ENCODE results near the gene UNC5C. TPM values are rescaled to one million over a fixed set of nuclear protein-coding genes. Genes with fewer than 3 reads are reported as not detected.

The UNC5C gene
- total and polyA plus RNA-seq, 10 donors, result 0.43 to 15.7 (median 7.8) TPM

- Histone ChIP-seq H3K27me3 (replicated peaks in 1 of 7) (peaks cover 0 to 37% (median 14%) of the 10 kb centered on the region in 7 donors), H3K9me3 (no peaks in the 10 kb centered on the region), H3K27ac (peak overlapping the region in 3 of 8 donors; percentile 6 to 88 (median 25)), H3K36me3 (no peaks in the 10 kb centered on the region), H3K4me1 (peaks cover under 1 to 22% (median 13%) of the 10 kb centered on the region in 6 donors), H3K4me3 (peak overlapping the region in 1 of 8 donors; percentile 5)
- intact Hi-C loops (cut with DNase I; ENCODE audit: low total_unique reads), result no loop called here
- TF ChIP-seq POLR2AphosphoS5 (IDR thresholded peaks at IDR 0.05) (no peak), POLR2A (IDR thresholded peaks at IDR 0.05) (no peak), CTCF (IDR thresholded peaks at IDR 0.05 in 8 of 11, conservative IDR thresholded peaks at IDR 0.05 in 3 of 11) (no peak)
- 56 to 75% (median 71%) methylated on average over 8 of the region's 8 CpGs for WGBS, 5 donors
- DNase-seq, result no peak
Observed at GRCh38 chr4:95544113-95545103, 4.4 kb downstream of the UNC5C start.

- intact Hi-C loops (cut with DNase I; ENCODE audit: low total_unique reads), result no loop called here
- H3K4me1 ChIP-seq, result peaks cover 0 to 4% (median 0%) of the 10 kb centered on the region in 6 donors
- H3K4me3 ChIP-seq, result no peak overlapping the region
- H3K9me3 ChIP-seq, result no peaks in the 10 kb centered on the region
- TF ChIP-seq POLR2A (IDR thresholded peaks at IDR 0.05), result no peak
- no peak for TF ChIP-seq POLR2AphosphoS5 (IDR thresholded peaks at IDR 0.05)
- no peak for TF ChIP-seq CTCF (IDR thresholded peaks at IDR 0.05 in 8 of 11, conservative IDR thresholded peaks at IDR 0.05 in 3 of 11)
- peak overlapping the region in 5 of 8 donors; percentile 40 to 49 (median 41) for H3K27ac ChIP-seq
- WGBS, 5 donors, result 42 to 62% (median 51%) methylated on average over 4 of the region's 4 CpGs
- DNase-seq, result no peak
- H3K36me3 ChIP-seq, result no peaks in the 10 kb centered on the region
- H3K27me3 ChIP-seq (replicated peaks in 1 of 7), result peaks cover 0 to 13% (median 0%) of the 10 kb centered on the region in 7 donors
Observed at GRCh38 chr4:95541889-95542607, 6.7 kb downstream of the UNC5C start.

GRCh38 chr4:95541094-95541493 is 7.7 kb downstream of the UNC5C start:
- Histone ChIP-seq H3K27me3 (replicated peaks in 1 of 7) (peaks cover 0 to 4% (median 0%) of the 10 kb centered on the region in 7 donors), H3K9me3 (no peaks in the 10 kb centered on the region), H3K27ac (peak overlapping the region in 1 of 8 donors; percentile 2), H3K36me3 (no peaks in the 10 kb centered on the region), H3K4me3 (no peak overlapping the region), H3K4me1 (peaks cover 0 to 4% (median 0%) of the 10 kb centered on the region in 6 donors)
- DNase-seq, result no peak
- 78 to 88% (median 80%) methylated on average over 3 of the region's 3 CpGs for WGBS, 5 donors
- no peak for TF ChIP-seq POLR2A (IDR thresholded peaks at IDR 0.05)
- intact Hi-C loops (cut with DNase I; ENCODE audit: low total_unique reads), result no loop called here

- Histone ChIP-seq H3K4me1 (peaks cover 0 to 4% (median 0%) of the 10 kb centered on the region in 6 donors), H3K27me3 (replicated peaks in 1 of 7) (no peaks in the 10 kb centered on the region), H3K36me3 (no peaks in the 10 kb centered on the region), H3K4me3 (no peak overlapping the region), H3K27ac (peak overlapping the region in 5 of 8 donors; percentile 2 to 42 (median 27)), H3K9me3 (no peaks in the 10 kb centered on the region)
- 37 to 47% (median 43%) methylated on average over 3 of the region's 3 CpGs for WGBS, 5 donors
- no peak for DNase-seq
- TF ChIP-seq CTCF (IDR thresholded peaks at IDR 0.05 in 8 of 11, conservative IDR thresholded peaks at IDR 0.05 in 3 of 11) (no peak), POLR2A (IDR thresholded peaks at IDR 0.05) (no peak), POLR2AphosphoS5 (IDR thresholded peaks at IDR 0.05) (no peak)
- intact Hi-C loops (cut with DNase I; ENCODE audit: low total_unique reads), result no loop called here
Observed at GRCh38 chr4:95540227-95540626, 8.5 kb downstream of the UNC5C start.

All from spleen (tissue), 11 donors.